ENCODE data around the gene H3-3A.

Gene H3-3A

DNA sequence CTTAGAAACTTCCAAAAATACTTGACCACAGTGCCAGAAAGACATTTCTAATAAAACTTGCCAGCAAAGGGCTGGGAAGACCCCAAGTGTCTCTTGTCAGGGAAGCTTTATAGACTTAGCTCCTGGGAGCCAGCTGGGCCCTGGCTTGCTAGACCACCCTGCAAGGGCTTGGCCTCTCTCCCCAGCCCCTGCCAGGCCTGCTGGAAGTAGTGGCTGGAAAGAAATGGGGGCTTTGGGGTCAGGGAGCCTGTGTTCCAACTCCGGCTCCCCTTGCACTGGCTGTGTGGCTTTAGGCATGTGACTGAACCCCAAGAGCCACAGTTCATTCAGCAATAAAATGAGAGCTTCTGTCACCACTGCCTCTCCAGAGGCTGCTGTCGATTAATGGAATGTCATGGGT lies 31.1 kb downstream of the H3-3A start:
- TF ChIP-seq POU2F2 (IDR thresholded peaks at IDR 0.05; ENCODE audit: low read depth, low read length): no peak
- no peak for TF ChIP-seq POLR2AphosphoS5 (IDR thresholded peaks at IDR 0.05; ENCODE audit: low read depth, low read length)
- no peak for TF ChIP-seq PAX5 (IDR thresholded peaks at IDR 0.05; ENCODE audit: insufficient read depth, low read length, severe bottlenecking)
- no peak for TF ChIP-seq TAF1 (IDR thresholded peaks at IDR 0.05; ENCODE audit: low read depth, low read length)
- TF ChIP-seq POLR2A (IDR thresholded peaks at IDR 0.05; ENCODE audit: low read depth, low read length): no peak
- no peak for TF ChIP-seq SPI1 (IDR thresholded peaks at IDR 0.05; ENCODE audit: low read depth, low read length)
- no peak for DNase-seq (ENCODE audit: insufficient read length, low spot score)

DNA sequence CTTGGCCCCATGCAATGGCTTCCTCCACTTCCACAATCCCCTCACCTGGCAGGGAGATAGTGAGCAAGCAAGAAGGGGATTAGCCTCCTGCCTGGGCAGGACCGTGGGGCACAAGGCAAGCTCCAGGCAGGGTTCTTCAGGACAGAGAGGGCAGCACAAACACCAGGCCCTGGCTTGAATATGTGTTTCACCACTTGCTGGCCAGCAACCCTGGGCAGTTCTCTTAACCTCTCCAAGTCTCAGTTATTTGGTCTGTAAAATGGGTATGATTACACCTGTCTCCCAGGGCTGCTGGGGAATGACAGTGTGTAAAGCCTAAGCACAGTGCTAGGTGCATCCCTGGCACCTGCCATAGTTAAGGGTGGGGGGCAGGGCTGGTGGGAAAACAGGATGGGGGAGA lies 31.9 kb downstream of the H3-3A start:
- TF ChIP-seq POU2F2 (IDR thresholded peaks at IDR 0.05; ENCODE audit: low read depth, low read length): no peak
- no peak for TF ChIP-seq POLR2AphosphoS5 (IDR thresholded peaks at IDR 0.05; ENCODE audit: low read depth, low read length)
- no peak for TF ChIP-seq PAX5 (IDR thresholded peaks at IDR 0.05; ENCODE audit: insufficient read depth, low read length, severe bottlenecking)
- TF ChIP-seq SPI1 (IDR thresholded peaks at IDR 0.05; ENCODE audit: low read depth, low read length): no peak
- TF ChIP-seq POLR2A (IDR thresholded peaks at IDR 0.05; ENCODE audit: low read depth, low read length): no peak
- TF ChIP-seq TAF1 (IDR thresholded peaks at IDR 0.05; ENCODE audit: low read depth, low read length): no peak
- FAIRE-seq (no peak), DNase-seq (ENCODE audit: insufficient read length, low spot score) (no peak)

More for the DNA sequence above, 31.1 kb downstream of the H3-3A start:
- FAIRE-seq: no peak

DNA sequence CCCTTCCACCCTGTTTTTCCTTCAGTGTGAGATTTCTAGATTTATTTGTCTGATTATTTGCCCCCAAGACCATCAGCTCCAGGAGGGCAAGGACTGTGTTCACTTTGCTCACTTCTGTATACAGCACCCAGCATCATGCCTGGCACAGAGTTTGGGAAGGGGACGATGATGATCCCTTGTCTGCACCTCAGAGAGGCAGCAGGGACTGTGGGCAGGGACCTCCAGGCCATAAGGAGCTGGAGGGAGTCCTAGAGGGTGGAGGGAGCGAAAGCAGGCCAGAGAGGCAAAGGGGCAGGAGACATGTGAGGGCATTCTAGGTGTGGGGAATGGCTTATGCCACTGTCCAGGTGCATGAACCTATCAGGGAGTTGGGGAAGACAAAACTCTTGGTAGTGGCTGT lies 32.8 kb downstream of the H3-3A start:
- TF ChIP-seq TAF1 (IDR thresholded peaks at IDR 0.05; ENCODE audit: low read depth, low read length) (no peak), POLR2A (IDR thresholded peaks at IDR 0.05; ENCODE audit: low read depth, low read length) (no peak), PAX5 (IDR thresholded peaks at IDR 0.05; ENCODE audit: insufficient read depth, low read length, severe bottlenecking) (no peak), POLR2AphosphoS5 (IDR thresholded peaks at IDR 0.05; ENCODE audit: low read depth, low read length) (no peak), POU2F2 (IDR thresholded peaks at IDR 0.05; ENCODE audit: low read depth, low read length) (no peak), SPI1 (IDR thresholded peaks at IDR 0.05; ENCODE audit: low read depth, low read length) (no peak)
- no peak for FAIRE-seq
- DNase-seq (ENCODE audit: insufficient read length, low spot score): no peak

DNA sequence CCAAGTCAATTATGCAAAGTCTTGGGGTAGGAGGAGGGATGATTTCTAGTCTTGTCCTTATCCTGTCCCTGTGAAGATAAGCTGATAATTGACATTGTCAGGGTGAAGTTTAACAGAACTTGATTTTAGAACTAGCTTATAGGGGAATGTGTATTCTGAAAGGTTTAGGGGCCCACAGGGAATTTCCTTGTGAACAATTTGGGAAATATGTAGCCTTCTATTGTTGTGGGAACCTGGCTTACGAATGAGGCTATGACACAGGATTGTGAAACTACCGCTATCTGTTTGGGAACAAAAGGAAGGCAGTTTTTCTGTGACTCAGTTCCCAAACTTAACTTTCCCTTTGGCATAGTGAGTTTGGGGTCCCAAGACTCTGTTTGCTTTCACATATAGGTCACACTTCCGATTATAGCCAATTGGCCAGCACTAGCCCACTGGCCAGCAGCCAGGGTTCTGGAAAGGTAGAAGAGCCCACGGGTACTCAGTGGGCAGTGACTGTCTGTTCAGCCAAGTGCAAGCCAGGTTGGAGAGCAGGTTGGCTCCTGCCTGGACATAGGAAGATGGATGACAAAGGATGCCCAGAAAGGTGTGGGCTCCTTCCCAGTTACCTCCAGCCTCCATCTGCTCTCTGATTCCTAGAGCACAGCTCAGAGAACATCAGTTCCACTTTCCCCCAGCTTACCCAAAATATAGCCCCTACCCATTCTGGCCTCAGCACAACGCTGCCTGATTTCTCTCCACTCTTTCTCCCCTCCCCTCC lies 35.5 kb downstream of the H3-3A start:
- TF ChIP-seq POU2F2 (IDR thresholded peaks at IDR 0.05; ENCODE audit: low read depth, low read length) (no peak), POLR2A (IDR thresholded peaks at IDR 0.05; ENCODE audit: low read depth, low read length) (no peak)
- no peak for FAIRE-seq
- no peak for DNase-seq (ENCODE audit: insufficient read length, low spot score)

DNA sequence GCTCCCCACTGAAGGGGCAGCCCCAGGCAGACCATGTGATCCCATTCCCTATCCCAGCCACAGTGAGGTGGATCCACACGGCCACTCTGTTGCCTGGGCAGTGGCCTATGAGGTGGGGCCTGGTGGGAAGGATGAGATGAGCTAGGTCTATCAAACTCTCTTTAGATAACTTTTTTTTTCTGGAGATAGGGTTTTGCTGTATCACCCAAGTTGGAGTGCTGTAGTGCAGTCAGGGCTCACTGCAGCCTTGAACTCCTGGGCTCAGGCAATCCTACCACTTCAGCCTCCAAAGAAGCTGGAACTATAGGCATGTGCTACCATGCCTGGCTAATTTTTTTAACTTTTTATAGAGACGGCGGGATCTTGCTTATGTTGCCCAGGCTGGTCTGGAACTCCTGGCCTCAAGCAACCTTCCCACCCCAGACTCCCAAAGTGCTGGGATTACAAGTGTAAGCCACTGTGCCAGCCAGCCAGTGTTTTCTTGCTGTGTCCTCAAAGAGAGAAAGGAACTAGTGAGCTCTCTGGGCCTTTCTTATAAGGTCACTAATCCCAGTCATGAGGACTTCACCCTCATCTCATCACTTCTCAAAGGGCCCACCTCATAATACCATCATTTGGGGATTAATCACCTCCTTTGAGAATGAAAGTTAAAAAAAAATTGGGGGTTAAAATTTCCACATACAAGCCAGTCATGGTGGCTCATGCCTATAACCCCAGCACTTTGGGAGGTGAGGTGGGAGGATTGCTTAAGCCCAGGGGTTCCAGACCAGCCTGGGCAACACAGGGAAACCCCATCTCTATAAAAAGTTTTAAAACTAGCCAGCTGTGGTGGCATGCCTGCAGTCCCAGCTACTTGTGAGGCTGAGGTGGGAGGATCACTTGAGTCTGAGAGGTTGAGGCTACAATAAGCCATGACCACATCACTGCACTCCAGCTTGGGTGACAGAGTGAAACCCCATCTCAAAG lies 36.6 kb downstream of the H3-3A start:
- TF ChIP-seq POLR2AphosphoS5 (IDR thresholded peaks at IDR 0.05; ENCODE audit: low read depth, low read length): no peak
- TF ChIP-seq POLR2A (IDR thresholded peaks at IDR 0.05; ENCODE audit: low read depth, low read length): no peak
- no peak for TF ChIP-seq POU2F2 (IDR thresholded peaks at IDR 0.05; ENCODE audit: low read depth, low read length)
- DNase-seq (ENCODE audit: insufficient read length, low spot score) (no peak), FAIRE-seq (peak; percentile 28)

DNA sequence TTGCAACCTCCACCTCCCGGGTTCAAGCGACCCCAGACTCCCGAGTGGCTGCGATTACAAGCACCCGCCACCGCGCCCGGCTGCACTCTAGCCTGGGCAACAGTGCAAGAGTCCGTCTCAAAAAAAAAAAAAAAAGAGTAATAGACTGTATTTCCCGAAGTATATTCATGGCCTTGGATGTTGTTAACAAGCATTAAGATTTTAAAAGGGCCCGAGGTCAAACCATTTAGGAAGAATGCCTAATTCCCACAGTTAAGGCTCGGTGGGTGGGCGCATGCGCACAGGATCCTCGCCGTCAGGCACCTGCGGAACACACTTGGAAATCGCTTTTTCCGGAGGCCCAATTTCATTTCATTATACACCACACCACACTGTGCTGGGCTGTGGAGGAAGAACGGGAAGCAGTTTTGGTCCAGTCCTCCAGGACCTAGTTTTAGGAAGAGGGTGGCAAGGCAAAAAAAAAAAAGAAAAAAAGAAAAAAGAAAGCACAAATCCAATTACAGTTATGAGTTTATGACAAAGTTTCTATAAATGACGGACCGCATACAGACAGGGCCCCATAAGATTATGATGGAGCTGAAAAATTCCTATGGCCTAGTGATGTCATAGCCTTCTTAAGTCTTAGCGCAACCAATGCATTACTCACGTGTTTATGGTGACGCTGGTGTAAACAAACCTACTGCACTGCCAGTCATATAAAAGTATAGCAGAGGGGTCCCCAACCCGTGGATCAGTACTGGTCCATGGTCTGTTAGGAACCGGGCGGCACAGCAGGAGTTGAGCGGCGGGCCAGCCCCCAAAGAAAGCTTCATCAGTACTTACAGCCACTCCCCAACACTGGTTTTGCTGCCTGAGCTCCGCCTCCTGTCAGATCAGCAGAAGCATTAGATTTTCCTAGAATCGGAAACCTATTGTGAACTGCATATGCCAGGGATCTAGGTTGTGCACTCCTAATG lies 38.2 kb downstream of the H3-3A start:
- FAIRE-seq: peak; percentile 88
- TF ChIP-seq TAF1 (IDR thresholded peaks at IDR 0.05; ENCODE audit: low read depth, low read length): no peak
- no peak for TF ChIP-seq POLR2AphosphoS5 (IDR thresholded peaks at IDR 0.05; ENCODE audit: low read depth, low read length)
- TF ChIP-seq POU2F2 (IDR thresholded peaks at IDR 0.05; ENCODE audit: low read depth, low read length): no peak
- TF ChIP-seq PAX5 (IDR thresholded peaks at IDR 0.05; ENCODE audit: insufficient read depth, low read length, severe bottlenecking): no peak
- no peak for TF ChIP-seq SPI1 (IDR thresholded peaks at IDR 0.05; ENCODE audit: low read depth, low read length)
- TF ChIP-seq POLR2A (IDR thresholded peaks at IDR 0.05; ENCODE audit: low read depth, low read length): no peak
- peak; percentile 37 for DNase-seq (ENCODE audit: insufficient read length, low spot score)

DNA sequence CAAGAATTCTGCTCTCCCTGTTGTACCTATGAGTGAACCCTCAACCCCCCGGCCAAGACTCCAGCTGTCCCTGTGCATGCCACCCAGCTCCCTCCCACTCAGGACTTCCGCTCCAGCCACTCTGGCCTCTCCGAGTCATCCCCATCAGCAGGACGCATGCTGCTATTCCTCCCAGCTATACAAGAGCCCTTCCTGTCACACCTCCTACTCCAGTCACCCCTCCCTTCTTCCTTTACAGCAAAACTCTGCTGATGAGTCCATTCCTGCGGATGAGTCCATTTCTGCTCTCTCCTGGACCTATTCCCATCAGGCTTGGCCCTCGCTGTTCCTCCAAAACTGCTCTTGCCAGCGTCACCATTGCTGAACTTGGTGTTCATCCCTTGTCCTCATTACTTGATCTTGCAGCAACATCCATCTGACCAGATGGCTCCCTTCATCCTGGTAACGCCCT lies 42.2 kb downstream of the H3-3A start:
- DNase-seq (ENCODE audit: insufficient read length, low spot score) (no peak), FAIRE-seq (no peak)
- TF ChIP-seq POU2F2 (IDR thresholded peaks at IDR 0.05; ENCODE audit: low read depth, low read length) (no peak), POLR2A (IDR thresholded peaks at IDR 0.05; ENCODE audit: low read depth, low read length) (no peak), PAX5 (IDR thresholded peaks at IDR 0.05; ENCODE audit: insufficient read depth, low read length, severe bottlenecking) (no peak), SPI1 (IDR thresholded peaks at IDR 0.05; ENCODE audit: low read depth, low read length) (no peak), POLR2AphosphoS5 (IDR thresholded peaks at IDR 0.05; ENCODE audit: low read depth, low read length) (no peak), TAF1 (IDR thresholded peaks at IDR 0.05; ENCODE audit: low read depth, low read length) (no peak)

DNA sequence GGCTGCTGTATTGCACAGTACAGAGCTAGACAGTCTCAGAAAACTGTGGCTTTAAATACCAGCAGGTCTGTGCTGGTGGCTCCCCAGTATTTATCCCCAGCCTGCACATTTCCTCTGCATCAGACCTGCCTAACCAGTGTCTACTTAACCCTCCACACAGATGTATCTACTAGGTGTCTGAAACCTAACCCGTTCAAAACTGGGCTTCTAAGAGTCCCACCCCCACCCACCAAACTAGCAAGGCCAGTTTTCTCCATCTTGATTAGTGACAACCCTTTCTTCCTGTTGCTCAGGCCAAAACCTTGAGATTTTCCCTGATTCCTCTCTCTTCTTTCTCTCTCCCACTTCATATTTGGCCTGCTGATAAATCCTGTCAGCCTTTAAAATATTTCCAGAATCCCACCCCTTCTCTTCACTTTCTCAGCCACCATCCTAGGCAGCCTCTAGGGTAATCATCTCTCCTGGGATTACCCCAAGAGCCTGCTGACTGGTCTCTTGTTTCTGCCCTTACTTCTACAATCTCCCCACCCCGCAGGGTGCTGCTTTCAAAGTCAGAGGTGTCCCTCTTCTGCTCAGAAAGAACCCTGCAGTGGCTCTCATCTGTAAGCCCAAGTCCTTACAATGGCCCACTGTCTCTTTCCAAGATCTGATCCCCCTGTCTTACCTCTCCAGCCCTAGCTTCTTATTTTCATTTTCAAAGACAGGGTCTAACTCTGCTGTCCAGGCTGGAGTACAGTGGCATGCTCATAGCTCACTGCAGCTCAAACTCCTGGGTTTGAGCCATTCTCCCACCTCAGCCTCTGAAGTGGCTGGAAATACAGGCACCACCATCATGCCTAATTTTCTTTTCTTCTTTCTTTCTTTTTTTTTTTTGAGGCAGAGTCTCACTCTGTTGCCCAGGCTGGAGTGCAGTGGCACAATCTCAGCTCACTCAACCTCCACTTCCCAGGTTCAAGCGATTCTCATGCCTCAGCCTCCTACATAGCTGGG lies 45.2 kb downstream of the H3-3A start:
- TF ChIP-seq POU2F2 (IDR thresholded peaks at IDR 0.05; ENCODE audit: low read depth, low read length): no peak
- no peak for TF ChIP-seq SPI1 (IDR thresholded peaks at IDR 0.05; ENCODE audit: low read depth, low read length)
- TF ChIP-seq POLR2AphosphoS5 (IDR thresholded peaks at IDR 0.05; ENCODE audit: low read depth, low read length): no peak
- no peak for TF ChIP-seq PAX5 (IDR thresholded peaks at IDR 0.05; ENCODE audit: insufficient read depth, low read length, severe bottlenecking)
- TF ChIP-seq TAF1 (IDR thresholded peaks at IDR 0.05; ENCODE audit: low read depth, low read length): no peak
- no peak for TF ChIP-seq POLR2A (IDR thresholded peaks at IDR 0.05; ENCODE audit: low read depth, low read length)
- no peak for FAIRE-seq
- DNase-seq (ENCODE audit: insufficient read length, low spot score): no peak
